Endothelial cell of umbilical vein (primary cell): ENCODE data around the gene ZNF462.

Experiments
- EZH2 ChIP-seq: IDR thresholded peaks from 2 replicates; pipeline ENCODE4 v1.6.1; 2012; ENCODE audit warnings: borderline replicate concordance, low read depth, mild to moderate bottlenecking, moderate library complexity, low read length, inconsistent platforms; ENCODE audit not compliant: severe bottlenecking
- GATA2 ChIP-seq: IDR thresholded peaks from 2 replicates; pipeline ENCODE4 v1.7.0; 2011; ENCODE audit warnings: low read depth, mild to moderate bottlenecking, moderate library complexity, mixed read lengths, low read length; ENCODE audit not compliant: insufficient read length, insufficient read depth
- JUN ChIP-seq: IDR thresholded peaks from 2 replicates; pipeline ENCODE4 v1.6.1; 2011; ENCODE audit warnings: borderline replicate concordance, low read depth; ENCODE audit not compliant: insufficient read length, insufficient read depth
- MYC ChIP-seq: IDR thresholded peaks from one replicate; pipeline ENCODE4 v1.6.1; 2011; ENCODE audit warnings: mild to moderate bottlenecking, low read depth, low read length
- POLR2A ChIP-seq: IDR thresholded peaks from 2 replicates; pipeline ENCODE4 v1.6.1; 2012; ENCODE audit warnings: low read depth, mild to moderate bottlenecking, control low read depth, low read length
- POLR2AphosphoS5 ChIP-seq: IDR thresholded peaks from 2 replicates; pipeline ENCODE4 v1.6.1; 2012; ENCODE audit warnings: low read depth, mild to moderate bottlenecking, control low read depth, low read length, moderate library complexity; ENCODE audit not compliant: insufficient read depth
- TF ChIP-seq, protein P1 (sequence below), 2 donors: IDR thresholded peaks; 1 replicate in 1 of 2; 2 replicates in 1 of 2; pipeline ENCODE4 v1.5.1; 2011; ENCODE audit warnings: low read length in 2 of 2, mild to moderate bottlenecking in 2 of 2, moderate library complexity in 2 of 2, control low read depth in 1 of 2, inconsistent platforms in 1 of 2, low read depth in 1 of 2; ENCODE audit not compliant: insufficient read depth in 1 of 2; ENCODE audit errors: extremely low read depth in 1 of 2
- TF ChIP-seq, protein P2 (sequence below): IDR thresholded peaks from 2 replicates; pipeline ENCODE4 v1.6.1; 2011; ENCODE audit not compliant: insufficient read depth, insufficient read length

DNA sequence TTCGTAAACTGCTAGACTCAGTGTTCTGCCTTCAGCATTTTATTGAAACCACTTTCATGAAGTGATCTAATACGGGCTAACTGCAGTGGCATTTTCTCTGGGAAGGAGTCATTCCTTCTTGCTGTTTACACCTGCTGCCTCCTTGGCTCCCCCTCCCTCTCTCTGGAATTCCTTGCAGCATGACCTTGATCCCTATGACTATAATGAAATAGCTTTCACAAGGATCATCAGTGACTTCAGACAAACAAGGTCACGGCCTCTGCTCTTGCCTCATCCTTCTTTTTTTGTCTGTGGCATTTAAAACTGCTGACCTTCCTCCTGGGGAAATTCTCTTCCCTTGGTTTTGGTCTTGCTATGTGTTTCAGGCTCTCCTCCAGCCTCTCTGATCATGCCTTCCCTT is 90.2 kb downstream of the ZNF462 start:
- TF ChIP-seq POLR2A (no peak), GATA2 (no peak), JUN (no peak), POLR2AphosphoS5 (no peak), EZH2 (no peak), MYC (no peak)
- TF ChIP-seq, protein P1, sequence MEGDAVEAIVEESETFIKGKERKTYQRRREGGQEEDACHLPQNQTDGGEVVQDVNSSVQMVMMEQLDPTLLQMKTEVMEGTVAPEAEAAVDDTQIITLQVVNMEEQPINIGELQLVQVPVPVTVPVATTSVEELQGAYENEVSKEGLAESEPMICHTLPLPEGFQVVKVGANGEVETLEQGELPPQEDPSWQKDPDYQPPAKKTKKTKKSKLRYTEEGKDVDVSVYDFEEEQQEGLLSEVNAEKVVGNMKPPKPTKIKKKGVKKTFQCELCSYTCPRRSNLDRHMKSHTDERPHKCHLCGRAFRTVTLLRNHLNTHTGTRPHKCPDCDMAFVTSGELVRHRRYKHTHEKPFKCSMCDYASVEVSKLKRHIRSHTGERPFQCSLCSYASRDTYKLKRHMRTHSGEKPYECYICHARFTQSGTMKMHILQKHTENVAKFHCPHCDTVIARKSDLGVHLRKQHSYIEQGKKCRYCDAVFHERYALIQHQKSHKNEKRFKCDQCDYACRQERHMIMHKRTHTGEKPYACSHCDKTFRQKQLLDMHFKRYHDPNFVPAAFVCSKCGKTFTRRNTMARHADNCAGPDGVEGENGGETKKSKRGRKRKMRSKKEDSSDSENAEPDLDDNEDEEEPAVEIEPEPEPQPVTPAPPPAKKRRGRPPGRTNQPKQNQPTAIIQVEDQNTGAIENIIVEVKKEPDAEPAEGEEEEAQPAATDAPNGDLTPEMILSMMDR (IDR thresholded peaks at IDR 0.05; ENCODE audit: extremely low read depth in 1 of 2, insufficient read depth in 1 of 2, low read depth in 1 of 2, low read length in 2 of 2): no peak
- TF ChIP-seq, protein P2, sequence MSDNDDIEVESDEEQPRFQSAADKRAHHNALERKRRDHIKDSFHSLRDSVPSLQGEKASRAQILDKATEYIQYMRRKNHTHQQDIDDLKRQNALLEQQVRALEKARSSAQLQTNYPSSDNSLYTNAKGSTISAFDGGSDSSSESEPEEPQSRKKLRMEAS: no peak
